Spleen (tissue), 11 donors: ENCODE results near the gene CDC25B. TPM values are rescaled to one million over a fixed set of nuclear protein-coding genes. Genes with fewer than 3 reads are reported as not detected.

Source experiments
- DNase-seq: peaks from one replicate; pipeline ENCODE4 v3.0.0-alpha.2; 2020
- H3K27ac ChIP-seq, 8 donors: fragments of 200-600 bp; sonication (generic) in 7 of 8; 1 replicate in 4 of 8; 2 replicates in 4 of 8; pipeline versions ENCODE4 v1.5.0 to v1.8.0; 2016 to 2021; ENCODE audit warnings: inconsistent platforms in 4 of 8, mild to moderate bottlenecking in 4 of 8, moderate library complexity in 1 of 8
- H3K27me3 ChIP-seq, 7 donors: fragments of 200-600 bp; sonication (generic) in 6 of 7; replicated peaks in 1 of 7; 1 replicate in 4 of 7; 2 replicates in 3 of 7; pipeline versions ENCODE4 v1.5.0 to v1.8.0; 2016 to 2021; ENCODE audit warnings: inconsistent platforms in 3 of 7, mild to moderate bottlenecking in 1 of 7
- H3K36me3 ChIP-seq, 6 donors: fragments of 200-600 bp; sonication (generic) in 5 of 6; 1 replicate in 4 of 6; 2 replicates in 2 of 6; pipeline versions ENCODE4 v1.5.0 to v1.8.0; 2016 to 2021; ENCODE audit warnings: inconsistent platforms in 2 of 6
- H3K4me1 ChIP-seq, 6 donors: fragments of 200-600 bp; sonication (generic) in 5 of 6; 1 replicate in 3 of 6; 2 replicates in 3 of 6; pipeline versions ENCODE4 v1.5.0 to v1.8.0; 2016 to 2021; ENCODE audit warnings: inconsistent platforms in 3 of 6
- H3K4me3 ChIP-seq, 8 donors: fragments of 200-600 bp; sonication (generic) in 7 of 8; 1 replicate in 4 of 8; 2 replicates in 4 of 8; pipeline versions ENCODE4 v1.5.0 to v1.8.0; 2016 to 2021; ENCODE audit warnings: inconsistent platforms in 4 of 8, mild to moderate bottlenecking in 4 of 8, moderate library complexity in 2 of 8
- H3K9me3 ChIP-seq, 8 donors: fragments of 200-600 bp; sonication (generic) in 7 of 8; 1 replicate in 4 of 8; 2 replicates in 4 of 8; pipeline versions ENCODE4 v1.5.0 to v1.8.0; 2016 to 2021; ENCODE audit warnings: inconsistent platforms in 4 of 8
- POLR2A ChIP-seq, 3 donors: fragments of 450-650 bp; IDR thresholded peaks; one replicate each; pipeline ENCODE4 v1.5.1; 2017; ENCODE audit warnings: antibody characterized with exemption in 3 of 3, mild to moderate bottlenecking in 1 of 3
- POLR2AphosphoS5 ChIP-seq, 3 donors: sonication (generic); formaldehyde crosslinking; IDR thresholded peaks; one replicate each; pipeline ENCODE4 v1.5.1; 2017; ENCODE audit warnings: antibody characterized with exemption in 3 of 3
- WGBS, 5 donors: extraction: QIAGEN DNeasy Blood & Tissue Kit in 3 of 5; methylation state at CpG; one replicate each; pipeline versions ENCODE4 v1.1.5 to v1.1.7; 2013 to 2018; 5-methylcytosine and 5-hydroxymethylcytosine counted together
- intact Hi-C: fragments of 100-400 bp; cut with DNase I; formaldehyde crosslinking; loops from one replicate; pipeline ENCODE4 v1.15.0; 2023; ENCODE audit warnings: low total_unique reads
- polyA plus RNA-seq, 3 donors: library from polyadenylated mRNA; stranded (reverse); fragments of 200-250 nt; gene quantifications; one replicate each; pipeline ENCODE4 v1.2.1, GENCODE V29; 2013
- total RNA-seq, 7 donors: library from RNA; depleted of rRNA in 3 of 7; stranded (reverse); fragments of >200 nt in 3 of 7; fragmentation: NEBNext Ultra II Directional in 4 of 7; extraction: Animal tissue kit (Norgen Biotek cat#: 25700) in 4 of 7; gene quantifications; one replicate each; pipeline versions ENCODE4 v1.1.0 to v1.2.1, GENCODE V29; 2016 to 2021
- TF ChIP-seq, protein P1 (sequence below), 11 experiments: fragments of 200-600 bp in 7 of 11; fragments of 450-650 bp in 4 of 11; sonication (generic) in 4 of 11; IDR thresholded peaks in 8 of 11; conservative IDR thresholded peaks in 3 of 11; 1 replicate in 7 of 11; 2 replicates in 4 of 11; pipeline versions ENCODE4 v1.4.0 to v1.8.0; 2016 to 2021; ENCODE audit warnings: antibody characterized with exemption in 11 of 11, inconsistent platforms in 4 of 11, mild to moderate bottlenecking in 1 of 11
- donor health status: healthy with polysubstance abuse.
- donor health status: DM: no; HTN: no; CAD: no; lungs with moderate emphysema.
- donor health status: DM: no; HTN: no; CAD: no.
- donor health status: Bipolar disorder and iron deficiency.
- donor health status: healthy.
- donor health status: DM: no; HTN: no; CAD: no.
- donor health status: DM: yes; HTN: yes; CAD: no.

The CDC25B gene
- total and polyA plus RNA-seq, 10 donors: 22.8 to 67.7 (median 50.9) TPM

DNA sequence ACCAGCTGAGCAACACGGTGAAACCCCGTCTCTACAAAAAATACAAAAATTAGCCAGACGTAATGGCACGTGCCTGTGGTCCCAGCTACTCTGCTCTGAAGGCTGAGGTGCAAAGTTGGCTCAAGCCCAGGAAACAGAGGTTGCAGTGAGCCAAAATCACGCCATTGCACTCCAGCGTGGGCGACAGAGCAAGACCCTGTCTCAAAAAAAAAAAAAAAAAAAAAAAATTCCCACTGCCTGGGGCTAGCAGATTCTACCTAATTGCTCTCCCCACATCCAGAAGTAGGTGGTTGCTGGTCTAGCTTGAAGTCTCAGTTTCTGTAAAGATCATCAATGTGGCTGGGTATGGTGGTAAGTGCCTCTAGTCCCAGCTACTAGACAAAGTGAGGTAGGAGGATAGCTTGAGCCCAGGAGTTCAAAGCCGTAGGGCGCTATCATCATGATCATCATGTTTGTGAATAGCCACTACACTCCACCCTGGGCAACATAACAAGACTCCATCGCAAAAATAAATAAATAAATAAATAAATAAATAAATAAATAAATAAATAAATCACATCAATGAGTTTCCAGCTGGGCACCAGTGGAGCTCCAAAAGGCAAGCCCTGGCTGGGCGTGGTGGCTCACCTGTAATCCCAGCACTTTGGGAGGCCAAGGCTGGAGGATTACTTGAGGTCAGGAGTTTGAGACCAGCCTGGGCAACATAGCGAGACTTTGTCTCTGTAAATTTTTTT is 17.9 kb downstream of the CDC25B start:
- Histone ChIP-seq H3K36me3 (no peaks in the 10 kb centered on the region), H3K27ac (peak overlapping the region in 5 of 8 donors; percentile 85 to 96 (median 89)), H3K4me3 (no peak overlapping the region), H3K4me1 (peaks cover 22 to 90% (median 69%) of the 10 kb centered on the region in 6 donors), H3K9me3 (no peaks in the 10 kb centered on the region), H3K27me3 (no peaks in the 10 kb centered on the region)
- intact Hi-C loops: no loop called here
- DNase-seq: no peak
- 83 to 92% (median 84%) methylated on average over 12 of the region's 12 CpGs for WGBS, 5 donors
- TF ChIP-seq POLR2AphosphoS5 (IDR thresholded peaks at IDR 0.05) (no peak), POLR2A (IDR thresholded peaks at IDR 0.05) (no peak)
- TF ChIP-seq, protein P1, sequence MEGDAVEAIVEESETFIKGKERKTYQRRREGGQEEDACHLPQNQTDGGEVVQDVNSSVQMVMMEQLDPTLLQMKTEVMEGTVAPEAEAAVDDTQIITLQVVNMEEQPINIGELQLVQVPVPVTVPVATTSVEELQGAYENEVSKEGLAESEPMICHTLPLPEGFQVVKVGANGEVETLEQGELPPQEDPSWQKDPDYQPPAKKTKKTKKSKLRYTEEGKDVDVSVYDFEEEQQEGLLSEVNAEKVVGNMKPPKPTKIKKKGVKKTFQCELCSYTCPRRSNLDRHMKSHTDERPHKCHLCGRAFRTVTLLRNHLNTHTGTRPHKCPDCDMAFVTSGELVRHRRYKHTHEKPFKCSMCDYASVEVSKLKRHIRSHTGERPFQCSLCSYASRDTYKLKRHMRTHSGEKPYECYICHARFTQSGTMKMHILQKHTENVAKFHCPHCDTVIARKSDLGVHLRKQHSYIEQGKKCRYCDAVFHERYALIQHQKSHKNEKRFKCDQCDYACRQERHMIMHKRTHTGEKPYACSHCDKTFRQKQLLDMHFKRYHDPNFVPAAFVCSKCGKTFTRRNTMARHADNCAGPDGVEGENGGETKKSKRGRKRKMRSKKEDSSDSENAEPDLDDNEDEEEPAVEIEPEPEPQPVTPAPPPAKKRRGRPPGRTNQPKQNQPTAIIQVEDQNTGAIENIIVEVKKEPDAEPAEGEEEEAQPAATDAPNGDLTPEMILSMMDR (IDR thresholded peaks at IDR 0.05 in 8 of 11, conservative IDR thresholded peaks at IDR 0.05 in 3 of 11): no peak

DNA sequence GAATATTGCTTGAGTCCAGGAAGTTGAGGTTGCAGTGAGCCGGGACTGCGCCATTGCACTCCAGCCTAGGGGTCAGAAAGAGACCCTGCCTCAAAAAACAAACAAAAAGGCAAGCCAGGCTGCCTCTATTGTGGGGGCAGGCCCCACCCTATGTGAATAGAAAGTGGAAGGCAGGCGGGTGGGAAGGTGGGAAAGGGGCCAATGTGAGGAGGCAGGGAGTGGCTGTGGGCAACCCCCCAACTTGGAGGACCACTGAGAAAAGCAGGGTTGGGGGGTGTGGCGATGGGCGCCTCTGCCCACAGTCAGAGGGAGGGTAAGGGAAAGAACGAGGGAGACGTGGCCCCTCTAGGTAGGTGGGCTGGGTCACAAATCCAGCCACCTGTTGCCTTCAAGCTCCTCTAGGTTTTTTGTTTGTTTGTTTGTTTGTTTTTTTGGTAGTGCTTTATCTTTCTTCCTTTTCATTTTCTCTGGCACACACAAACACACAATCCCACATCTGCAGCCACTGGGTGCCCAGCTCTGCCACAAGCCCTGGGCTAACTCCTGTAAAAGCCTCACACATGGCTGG is 18.9 kb downstream of the CDC25B start:
- TF ChIP-seq POLR2A (IDR thresholded peaks at IDR 0.05) (no peak), POLR2AphosphoS5 (IDR thresholded peaks at IDR 0.05) (no peak)
- TF ChIP-seq, protein P1 (IDR thresholded peaks at IDR 0.05 in 8 of 11, conservative IDR thresholded peaks at IDR 0.05 in 3 of 11): no peak
- peaks cover 28 to 93% (median 73%) of the 10 kb centered on the region in 6 donors for H3K4me1 ChIP-seq
- DNase-seq: no peak

DNA sequence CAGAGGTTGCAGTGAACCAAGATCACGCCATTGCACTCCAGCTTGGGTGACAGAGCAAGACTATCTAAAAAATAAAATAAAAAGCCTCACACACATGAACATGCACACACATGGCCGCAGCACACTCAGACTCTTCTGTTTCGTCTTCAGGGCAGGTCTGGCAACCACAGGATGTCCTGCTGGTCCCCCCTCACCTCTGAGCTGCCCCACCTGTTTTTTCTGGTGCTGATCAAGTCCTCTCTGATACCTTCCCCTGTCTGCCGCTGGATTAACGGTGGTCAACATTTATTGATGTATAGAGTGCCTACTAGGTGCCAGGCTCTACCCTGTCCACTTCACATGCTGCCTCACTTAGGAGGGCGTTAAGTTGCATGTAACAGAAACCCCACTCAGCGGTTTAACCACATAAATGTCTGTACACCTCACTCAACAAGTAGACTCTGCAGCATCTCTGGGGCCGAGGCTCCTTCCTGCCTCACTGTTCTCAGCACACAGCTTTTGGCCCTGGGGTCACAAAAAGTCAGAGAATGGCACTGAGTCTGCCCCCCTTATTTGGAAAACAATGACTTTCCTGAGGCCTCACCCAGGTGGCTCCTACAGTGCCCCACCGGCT is 19.7 kb downstream of the CDC25B start:
- 58 to 66% (median 62%) methylated on average over 9 of the region's 9 CpGs for WGBS, 5 donors
- intact Hi-C loops: no loop called here
- Histone ChIP-seq H3K4me3 (no peak overlapping the region), H3K9me3 (no peaks in the 10 kb centered on the region), H3K27me3 (no peaks in the 10 kb centered on the region), H3K27ac (peak overlapping the region in 7 of 8 donors; percentile 9 to 96 (median 62)), H3K36me3 (no peaks in the 10 kb centered on the region), H3K4me1 (peaks cover 28 to 88% (median 69%) of the 10 kb centered on the region in 6 donors)
- no peak for DNase-seq
- TF ChIP-seq POLR2AphosphoS5 (IDR thresholded peaks at IDR 0.05) (no peak), POLR2A (IDR thresholded peaks at IDR 0.05) (no peak)
- TF ChIP-seq, protein P1 (IDR thresholded peaks at IDR 0.05 in 8 of 11, conservative IDR thresholded peaks at IDR 0.05 in 3 of 11): no peak

More for the DNA sequence above, 18.9 kb downstream of the CDC25B start:
- WGBS, 5 donors: 73 to 91% (median 83%) methylated on average over 7 of the region's 7 CpGs
- no peaks in the 10 kb centered on the region for H3K27me3 ChIP-seq
- no peaks in the 10 kb centered on the region for H3K9me3 ChIP-seq
- H3K4me3 ChIP-seq: no peak overlapping the region
- no peaks in the 10 kb centered on the region for H3K36me3 ChIP-seq
- intact Hi-C loops: no loop called here
- peak overlapping the region in 4 of 8 donors; percentile 62 to 96 (median 72) for H3K27ac ChIP-seq
